Sigmoid colon (tissue), 4 donors: ENCODE data around the gene EXOC3L4.

Experiments used
- EP300 ChIP-seq, 4 donors: sonication (generic); formaldehyde crosslinking; IDR thresholded peaks; one replicate each; pipeline ENCODE4 v1.6.1; 2017; ENCODE audit warnings: antibody characterized with exemption in 4 of 4
- POLR2A ChIP-seq, 2 donors: fragments of 450-650 bp; IDR thresholded peaks; one replicate each; pipeline ENCODE4 v1.6.1; 2016; ENCODE audit warnings: antibody characterized with exemption in 2 of 2, mild to moderate bottlenecking in 2 of 2, moderate library complexity in 2 of 2
- POLR2AphosphoS5 ChIP-seq, 4 donors: sonication (generic); formaldehyde crosslinking; IDR thresholded peaks; one replicate each; pipeline ENCODE4 v1.6.1; 2017; ENCODE audit warnings: antibody characterized with exemption in 4 of 4
- TF ChIP-seq, protein P1 (sequence below), 4 experiments: fragments of 450-650 bp in 3 of 4; fragments of 200-600 bp in 1 of 4; IDR thresholded peaks; one replicate each; pipeline ENCODE4 v1.5.1; 2016 to 2019; ENCODE audit warnings: antibody characterized with exemption in 4 of 4, mild to moderate bottlenecking in 3 of 4, moderate library complexity in 2 of 4

DNA sequence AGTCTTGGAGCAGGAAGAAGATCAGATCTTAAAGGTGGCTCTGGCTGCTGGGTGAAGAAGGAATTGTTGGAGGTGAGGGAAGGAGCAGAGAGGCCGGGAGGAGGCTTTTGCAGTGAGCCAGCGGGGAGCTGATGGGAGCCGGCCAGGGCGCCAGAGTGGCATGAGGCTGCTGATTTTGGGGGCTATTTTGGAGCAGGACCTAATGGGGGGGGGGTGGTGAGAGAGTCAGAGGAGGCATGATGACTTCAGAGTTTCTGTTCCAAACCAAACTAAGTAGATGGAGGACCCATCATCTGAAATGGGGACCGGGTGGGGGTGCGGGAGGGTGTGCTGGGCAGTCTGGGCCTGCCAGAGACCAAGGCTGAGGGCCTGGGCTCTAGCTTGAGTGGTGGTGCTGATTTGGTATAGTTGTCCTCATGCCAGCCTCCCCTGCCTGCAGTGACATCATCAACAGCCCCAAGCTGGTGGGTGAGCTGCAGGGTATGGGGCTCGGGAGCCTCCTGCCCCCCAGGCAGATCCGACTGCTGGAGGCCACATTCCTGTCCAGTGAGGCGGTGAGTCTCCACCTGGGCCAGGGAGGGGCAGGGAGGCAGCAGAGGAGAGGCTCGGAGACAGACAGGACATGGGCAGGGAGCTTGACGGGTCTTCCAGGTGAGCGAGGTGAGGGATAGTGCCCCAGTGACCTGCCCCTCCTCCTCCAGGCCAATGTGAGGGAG lies 34.9 kb downstream of the EXOC3L4 start:
- TF ChIP-seq POLR2A (IDR thresholded peaks at IDR 0.05) (no peak), EP300 (IDR thresholded peaks at IDR 0.05) (no peak), POLR2AphosphoS5 (IDR thresholded peaks at IDR 0.05) (no peak)
- TF ChIP-seq, protein P1, sequence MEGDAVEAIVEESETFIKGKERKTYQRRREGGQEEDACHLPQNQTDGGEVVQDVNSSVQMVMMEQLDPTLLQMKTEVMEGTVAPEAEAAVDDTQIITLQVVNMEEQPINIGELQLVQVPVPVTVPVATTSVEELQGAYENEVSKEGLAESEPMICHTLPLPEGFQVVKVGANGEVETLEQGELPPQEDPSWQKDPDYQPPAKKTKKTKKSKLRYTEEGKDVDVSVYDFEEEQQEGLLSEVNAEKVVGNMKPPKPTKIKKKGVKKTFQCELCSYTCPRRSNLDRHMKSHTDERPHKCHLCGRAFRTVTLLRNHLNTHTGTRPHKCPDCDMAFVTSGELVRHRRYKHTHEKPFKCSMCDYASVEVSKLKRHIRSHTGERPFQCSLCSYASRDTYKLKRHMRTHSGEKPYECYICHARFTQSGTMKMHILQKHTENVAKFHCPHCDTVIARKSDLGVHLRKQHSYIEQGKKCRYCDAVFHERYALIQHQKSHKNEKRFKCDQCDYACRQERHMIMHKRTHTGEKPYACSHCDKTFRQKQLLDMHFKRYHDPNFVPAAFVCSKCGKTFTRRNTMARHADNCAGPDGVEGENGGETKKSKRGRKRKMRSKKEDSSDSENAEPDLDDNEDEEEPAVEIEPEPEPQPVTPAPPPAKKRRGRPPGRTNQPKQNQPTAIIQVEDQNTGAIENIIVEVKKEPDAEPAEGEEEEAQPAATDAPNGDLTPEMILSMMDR (IDR thresholded peaks at IDR 0.05) = no peak
